B cell (primary cell): ENCODE results near the gene CREBBP.

Source experiments
- CTCF ChIP-seq: fragments of 200-600 bp; IDR thresholded peaks from one replicate; pipeline ENCODE4 v1.8.0; 2022; ENCODE audit warnings: antibody characterized with exemption, mild to moderate bottlenecking
- EZH2 ChIP-seq: IDR thresholded peaks from 2 replicates; pipeline ENCODE4 v1.6.1; 2012; ENCODE audit warnings: borderline replicate concordance, low read depth, mild to moderate bottlenecking, moderate library complexity, low read length; ENCODE audit not compliant: insufficient read depth, poor library complexity, severe bottlenecking

- TF ChIP-seq CTCF (no peak), EZH2 (no peak)
Measured at GRCh38 chr16:3797473-3797872, 83.0 kb downstream of the CREBBP start.
